ENCODE results near the gene CAMK2N1.
"Not testable (repeated sequence)": the region's sequence is repeated elsewhere in the genome, so short reads cannot be mapped to it uniquely, and the experiment has no call there.

The CAMK2N1 gene

DNA sequence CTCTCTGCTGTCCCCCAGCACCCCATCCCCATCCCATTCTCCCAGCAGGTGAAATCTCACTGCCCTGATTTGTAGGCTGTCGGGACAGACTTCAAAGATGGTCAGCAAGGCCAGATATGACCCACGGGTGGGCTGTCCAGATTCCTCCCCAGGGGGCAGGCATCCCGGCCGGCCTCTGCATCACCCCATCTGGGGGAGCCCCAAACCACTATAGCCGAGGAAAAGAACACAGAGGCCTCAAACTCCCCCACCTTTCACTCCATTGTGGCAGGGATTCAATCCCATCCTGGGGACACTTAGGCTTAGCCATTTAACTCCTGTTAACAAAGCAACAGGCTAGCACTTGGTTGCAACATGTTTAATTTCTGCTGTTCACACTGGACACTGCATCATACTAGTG is 13.1 kb upstream of the CAMK2N1 start:
- Histone ChIP-seq H3K9me3 (ENCODE audit: insufficient read depth, low read depth, low read length) (no peaks in the 10 kb centered on the region), H3K9ac (ENCODE audit: low read length) (no peak overlapping the region), H3K4me1 (ENCODE audit: control insufficient read depth in 1 of 2, insufficient read depth in 2 of 2, low read length in 2 of 2) (peaks cover 11 to 18% of the 10 kb centered on the region in 2 experiments), H3K14ac (ENCODE audit: low read length) (no peak overlapping the region), H3K23ac (ENCODE audit: low read length) (no peak overlapping the region), H2BK5ac (ENCODE audit: low read depth, low read length, poor library complexity) (no peak overlapping the region), H4K12ac (ENCODE audit: low read depth, low read length) (no peak overlapping the region), H2AFZ (ENCODE audit: insufficient read depth, low read length, poor library complexity) (no peak overlapping the region), H4K91ac (ENCODE audit: low read depth, low read length) (no peak overlapping the region), H2BK120ac (ENCODE audit: insufficient read depth, low read length, poor library complexity) (no peak overlapping the region), H3K4me2 (ENCODE audit: low read length) (no peak overlapping the region), H3K4ac (ENCODE audit: low read depth, low read length) (no peak overlapping the region), H3K18ac (ENCODE audit: low read length) (no peak overlapping the region), H3K27me3 (ENCODE audit: insufficient read depth, low read length) (no peaks in the 10 kb centered on the region), H3K79me2 (ENCODE audit: control insufficient read depth, insufficient read depth, low read length, poor library complexity) (no peaks in the 10 kb centered on the region), H4K8ac (ENCODE audit: low read depth, low read length) (no peak overlapping the region), H3K27ac (ENCODE audit: low read depth, low read length) (no peak overlapping the region), H2AK5ac (ENCODE audit: low read length) (no peak overlapping the region), H3K4me3 (ENCODE audit: low read depth, low read length) (no peak overlapping the region), H3K79me1 (ENCODE audit: low read length) (no peaks in the 10 kb centered on the region), H3K36me3 (ENCODE audit: control insufficient read depth in 1 of 2, insufficient read depth in 2 of 2, low read length in 2 of 2) (peaks cover 35 to 41% of the 10 kb centered on the region in 2 experiments), H2BK12ac (ENCODE audit: low read length) (no peak overlapping the region)
- no peak for DNase-seq
- no CpG with 5 or more reads among the region's 5 CpGs for WGBS (ENCODE audit: extremely low coverage, insufficient coverage, insufficient read length)

DNA sequence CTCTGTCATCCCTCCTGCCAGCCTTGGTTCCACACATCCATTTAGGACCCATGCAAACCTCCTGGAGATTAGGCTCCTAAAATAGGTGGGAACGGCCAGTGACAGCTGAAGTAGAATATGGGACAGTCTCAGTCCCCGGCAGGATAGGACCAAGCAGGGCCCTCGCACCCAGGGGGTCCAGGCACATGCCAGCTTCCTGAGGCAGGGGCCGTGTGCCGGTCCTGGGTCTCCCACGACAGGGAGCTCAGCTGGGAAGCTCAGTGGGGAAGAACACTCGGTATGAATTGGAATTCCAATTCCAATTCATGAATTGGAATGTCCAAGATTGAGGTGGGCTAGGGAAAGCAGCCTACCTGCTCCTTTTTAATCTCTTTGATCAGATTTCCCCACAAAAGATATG is 12.1 kb upstream of the CAMK2N1 start:
- no peak overlapping the region for H3K14ac ChIP-seq (ENCODE audit: low read length)
- no peak overlapping the region for H4K8ac ChIP-seq (ENCODE audit: low read depth, low read length)
- H3K18ac ChIP-seq (ENCODE audit: low read length) = no peak overlapping the region
- H3K36me3 ChIP-seq (ENCODE audit: control insufficient read depth in 1 of 2, insufficient read depth in 2 of 2, low read length in 2 of 2) = peaks cover 35 to 41% of the 10 kb centered on the region in 2 experiments
- no peak overlapping the region for H3K23ac ChIP-seq (ENCODE audit: low read length)
- no peak overlapping the region for H4K91ac ChIP-seq (ENCODE audit: low read depth, low read length)
- H3K79me1 ChIP-seq (ENCODE audit: low read length) = no peaks in the 10 kb centered on the region
- H2BK5ac ChIP-seq (ENCODE audit: low read depth, low read length, poor library complexity) = no peak overlapping the region
- H3K27me3 ChIP-seq (ENCODE audit: insufficient read depth, low read length) = no peaks in the 10 kb centered on the region
- no peak overlapping the region for H4K12ac ChIP-seq (ENCODE audit: low read depth, low read length)
- H3K4me2 ChIP-seq (ENCODE audit: low read length) = no peak overlapping the region
- no peak overlapping the region for H2AK5ac ChIP-seq (ENCODE audit: low read length)
- no peak overlapping the region for H2BK12ac ChIP-seq (ENCODE audit: low read length)
- H3K9me3 ChIP-seq (ENCODE audit: insufficient read depth, low read depth, low read length) = no peaks in the 10 kb centered on the region
- no peak overlapping the region for H3K4ac ChIP-seq (ENCODE audit: low read depth, low read length)
- no peaks in the 10 kb centered on the region for H3K79me2 ChIP-seq (ENCODE audit: control insufficient read depth, insufficient read depth, low read length, poor library complexity)
- peaks cover 13 to 20% of the 10 kb centered on the region in 2 experiments for H3K4me1 ChIP-seq (ENCODE audit: control insufficient read depth in 1 of 2, insufficient read depth in 2 of 2, low read length in 2 of 2)
- no peak for DNase-seq
- no peak overlapping the region for H2BK120ac ChIP-seq (ENCODE audit: insufficient read depth, low read length, poor library complexity)
- no CpG with 5 or more reads among the region's 7 CpGs for WGBS (ENCODE audit: extremely low coverage, insufficient coverage, insufficient read length)
- H3K9ac ChIP-seq (ENCODE audit: low read length) = no peak overlapping the region
- no peak overlapping the region for H3K4me3 ChIP-seq (ENCODE audit: low read depth, low read length)
- no peak overlapping the region for H2AFZ ChIP-seq (ENCODE audit: insufficient read depth, low read length, poor library complexity)
- H3K27ac ChIP-seq (ENCODE audit: low read depth, low read length) = no peak overlapping the region

DNA sequence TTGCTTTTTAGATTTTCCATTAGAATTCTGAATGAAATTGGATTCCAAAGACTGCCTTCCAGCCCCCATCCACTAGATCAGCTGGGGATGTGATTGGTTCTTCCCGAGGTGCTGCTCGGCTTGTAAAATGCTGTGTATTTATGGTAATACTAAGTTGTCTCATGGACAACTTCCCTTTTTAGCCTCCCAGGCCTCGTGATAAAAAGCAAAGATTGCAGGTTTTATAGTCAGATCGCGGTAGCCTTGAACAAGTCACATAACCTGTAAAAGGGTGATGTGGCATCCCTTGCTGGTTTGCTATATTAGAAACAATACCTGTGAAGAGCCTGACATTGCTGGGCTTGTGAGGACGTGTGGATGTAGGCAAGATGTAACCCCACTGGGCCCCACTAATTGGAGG is 11.5 kb upstream of the CAMK2N1 start:
- Histone ChIP-seq H3K79me2 (ENCODE audit: control insufficient read depth, insufficient read depth, low read length, poor library complexity) (no peaks in the 10 kb centered on the region), H3K27me3 (ENCODE audit: insufficient read depth, low read length) (no peaks in the 10 kb centered on the region), H3K14ac (ENCODE audit: low read length) (no peak overlapping the region), H3K36me3 (ENCODE audit: control insufficient read depth in 1 of 2, insufficient read depth in 2 of 2, low read length in 2 of 2) (peaks cover 35 to 41% of the 10 kb centered on the region in 2 experiments), H3K79me1 (ENCODE audit: low read length) (no peaks in the 10 kb centered on the region), H3K4ac (ENCODE audit: low read depth, low read length) (no peak overlapping the region), H2BK5ac (ENCODE audit: low read depth, low read length, poor library complexity) (no peak overlapping the region), H2BK12ac (ENCODE audit: low read length) (no peak overlapping the region), H4K12ac (ENCODE audit: low read depth, low read length) (no peak overlapping the region), H4K91ac (ENCODE audit: low read depth, low read length) (no peak overlapping the region), H3K4me1 (ENCODE audit: control insufficient read depth in 1 of 2, insufficient read depth in 2 of 2, low read length in 2 of 2) (peaks cover 13 to 20% of the 10 kb centered on the region in 2 experiments), H4K8ac (ENCODE audit: low read depth, low read length) (no peak overlapping the region), H3K23ac (ENCODE audit: low read length) (no peak overlapping the region), H3K9ac (ENCODE audit: low read length) (no peak overlapping the region), H3K9me3 (ENCODE audit: insufficient read depth, low read depth, low read length) (no peaks in the 10 kb centered on the region), H2AFZ (ENCODE audit: insufficient read depth, low read length, poor library complexity) (no peak overlapping the region), H2AK5ac (ENCODE audit: low read length) (no peak overlapping the region), H3K4me3 (ENCODE audit: low read depth, low read length) (no peak overlapping the region), H3K27ac (ENCODE audit: low read depth, low read length) (no peak overlapping the region), H2BK120ac (ENCODE audit: insufficient read depth, low read length, poor library complexity) (no peak overlapping the region), H3K4me2 (ENCODE audit: low read length) (no peak overlapping the region), H3K18ac (ENCODE audit: low read length) (no peak overlapping the region)
- WGBS (ENCODE audit: extremely low coverage, insufficient coverage, insufficient read length) = no CpG with 5 or more reads among the region's 6 CpGs
- no peak for DNase-seq

DNA sequence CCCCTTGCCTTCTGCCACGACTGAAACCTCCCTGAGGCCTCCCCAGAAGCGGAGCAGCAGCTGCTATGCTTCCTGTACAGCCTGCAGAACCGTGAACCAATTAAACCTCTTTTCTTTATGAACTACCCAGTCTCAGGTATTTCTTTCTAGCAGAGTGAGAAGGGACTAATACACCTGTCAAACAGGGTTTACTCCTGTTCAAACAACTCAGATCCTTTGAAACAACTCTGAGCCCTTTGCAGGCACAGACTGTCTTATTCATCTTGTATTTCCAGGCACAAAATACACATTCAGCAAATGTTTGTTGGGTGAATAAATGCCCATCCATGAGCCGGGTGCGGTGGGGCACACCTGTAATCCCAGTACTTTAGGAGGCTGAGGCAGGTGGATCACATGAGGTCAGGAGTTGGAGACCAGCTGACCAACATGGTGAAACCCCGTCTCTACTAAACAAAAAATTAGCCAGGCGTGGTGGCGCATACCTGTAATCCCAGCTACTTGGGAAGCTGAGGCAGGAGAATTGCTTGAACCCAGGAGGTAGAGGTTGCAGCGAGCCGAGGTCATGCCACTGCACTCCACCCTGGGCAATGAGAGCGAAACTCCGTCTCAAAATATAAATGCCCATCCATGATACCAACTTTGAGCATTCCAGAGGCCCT is 10.8 kb upstream of the CAMK2N1 start:
- not testable (repeated sequence) for H4K8ac ChIP-seq (ENCODE audit: low read depth, low read length); DNase-seq; H2AFZ ChIP-seq (ENCODE audit: insufficient read depth, low read length, poor library complexity); H3K14ac ChIP-seq (ENCODE audit: low read length); H3K23ac ChIP-seq (ENCODE audit: low read length); H3K18ac ChIP-seq (ENCODE audit: low read length); H2BK120ac ChIP-seq (ENCODE audit: insufficient read depth, low read length, poor library complexity); H3K79me1 ChIP-seq (ENCODE audit: low read length); H4K91ac ChIP-seq (ENCODE audit: low read depth, low read length); H3K27me3 ChIP-seq (ENCODE audit: insufficient read depth, low read length); H3K4me3 ChIP-seq (ENCODE audit: low read depth, low read length); H4K12ac ChIP-seq (ENCODE audit: low read depth, low read length); H3K79me2 ChIP-seq (ENCODE audit: control insufficient read depth, insufficient read depth, low read length, poor library complexity); H3K4ac ChIP-seq (ENCODE audit: low read depth, low read length); H3K4me2 ChIP-seq (ENCODE audit: low read length); H2BK5ac ChIP-seq (ENCODE audit: low read depth, low read length, poor library complexity); H3K27ac ChIP-seq (ENCODE audit: low read depth, low read length); H3K9ac ChIP-seq (ENCODE audit: low read length); H3K9me3 ChIP-seq (ENCODE audit: insufficient read depth, low read depth, low read length); H2BK12ac ChIP-seq (ENCODE audit: low read length); H2AK5ac ChIP-seq (ENCODE audit: low read length)
- WGBS (ENCODE audit: extremely low coverage, insufficient coverage, insufficient read length) = no CpG with 5 or more reads among the region's 12 CpGs
- H3K36me3 ChIP-seq (ENCODE audit: control insufficient read depth in 1 of 2, insufficient read depth in 2 of 2, low read length in 2 of 2) = peaks cover 31 to 36% of the 10 kb centered on the region in 2 experiments
- H3K4me1 ChIP-seq (ENCODE audit: control insufficient read depth in 1 of 2, insufficient read depth in 2 of 2, low read length in 2 of 2) = peaks cover 13 to 20% of the 10 kb centered on the region in 2 experiments

Measured in trophoblast cell (in vitro differentiated cells and primary cell).